ENCODE measurements around the gene FAM193B. TPM values are rescaled to one million over a fixed set of nuclear protein-coding genes. Genes with fewer than 3 reads are reported as not detected.

FAM193B gene
- total and polyA plus RNA-seq, 2 donors (not counting 1 experiment from before 2014, with no cell fraction given) = 227 to 301 TPM

DNA sequence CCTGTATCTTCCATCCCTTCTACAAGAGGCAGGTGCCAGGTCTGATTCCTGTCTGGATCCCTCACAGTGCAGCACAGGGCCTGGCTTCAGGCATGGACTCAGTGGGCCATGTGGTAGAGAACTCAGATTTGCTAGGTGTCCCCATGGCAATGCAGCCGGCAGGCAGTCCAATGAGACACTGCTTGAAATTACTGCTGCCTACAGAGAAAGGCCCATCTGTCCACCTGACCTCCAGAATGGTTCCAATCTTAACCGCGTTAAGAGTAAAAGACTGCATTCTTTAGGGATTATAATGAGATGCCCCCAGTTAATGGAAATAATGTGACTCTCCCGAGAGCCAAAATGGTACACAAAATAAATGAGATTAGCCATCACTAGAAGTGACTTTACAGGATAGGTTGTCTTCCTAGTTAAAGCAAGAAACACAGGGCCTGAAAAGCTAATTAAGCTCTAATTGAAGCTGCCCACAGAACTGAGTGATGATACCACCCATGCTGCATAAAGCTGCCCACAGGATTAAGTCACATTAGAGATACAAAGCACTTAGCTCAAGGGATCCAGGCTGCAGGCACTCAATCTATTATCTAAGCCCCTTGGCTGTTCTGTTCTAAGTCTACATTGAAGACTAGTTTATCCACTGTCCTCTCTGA lies 11.4 kb downstream of the FAM193B start:
- DNase-seq = no peak
- no peak overlapping the region for H3K4me3 ChIP-seq (ENCODE audit: control extremely low read depth in 1 of 5, extremely low read depth in 1 of 5, insufficient read depth in 1 of 5, low read depth in 2 of 5, low read length in 4 of 5)
- no peak overlapping the region for H3K4me2 ChIP-seq (replicated peaks; ENCODE audit: low read depth, low read length, poor library complexity, severe bottlenecking)
- peaks cover 0 to 26% of the 10 kb centered on the region in 2 experiments for H3K36me3 ChIP-seq (replicated peaks in 1 of 2; ENCODE audit: control extremely low read depth in 1 of 2, control insufficient read depth in 1 of 2, extremely low read depth in 1 of 2, insufficient read depth in 2 of 2, low read length in 1 of 2)
- TF ChIP-seq EZH2 (IDR thresholded peaks at IDR 0.05; ENCODE audit: borderline replicate concordance, insufficient read depth, low read depth, low read length, poor library complexity, severe bottlenecking) = no peak
- TF ChIP-seq, protein P1, sequence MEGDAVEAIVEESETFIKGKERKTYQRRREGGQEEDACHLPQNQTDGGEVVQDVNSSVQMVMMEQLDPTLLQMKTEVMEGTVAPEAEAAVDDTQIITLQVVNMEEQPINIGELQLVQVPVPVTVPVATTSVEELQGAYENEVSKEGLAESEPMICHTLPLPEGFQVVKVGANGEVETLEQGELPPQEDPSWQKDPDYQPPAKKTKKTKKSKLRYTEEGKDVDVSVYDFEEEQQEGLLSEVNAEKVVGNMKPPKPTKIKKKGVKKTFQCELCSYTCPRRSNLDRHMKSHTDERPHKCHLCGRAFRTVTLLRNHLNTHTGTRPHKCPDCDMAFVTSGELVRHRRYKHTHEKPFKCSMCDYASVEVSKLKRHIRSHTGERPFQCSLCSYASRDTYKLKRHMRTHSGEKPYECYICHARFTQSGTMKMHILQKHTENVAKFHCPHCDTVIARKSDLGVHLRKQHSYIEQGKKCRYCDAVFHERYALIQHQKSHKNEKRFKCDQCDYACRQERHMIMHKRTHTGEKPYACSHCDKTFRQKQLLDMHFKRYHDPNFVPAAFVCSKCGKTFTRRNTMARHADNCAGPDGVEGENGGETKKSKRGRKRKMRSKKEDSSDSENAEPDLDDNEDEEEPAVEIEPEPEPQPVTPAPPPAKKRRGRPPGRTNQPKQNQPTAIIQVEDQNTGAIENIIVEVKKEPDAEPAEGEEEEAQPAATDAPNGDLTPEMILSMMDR (IDR thresholded peaks at IDR 0.05) = no peak
- H4K20me1 ChIP-seq (ENCODE audit: control insufficient read depth, insufficient read depth, low read length, poor library complexity, severe bottlenecking) = peaks cover 70% of the 10 kb centered on the region
- no CpG with 5 or more reads among the region's 4 CpGs for WGBS (ENCODE audit: insufficient coverage)
- no peaks in the 10 kb centered on the region for H3K9me3 ChIP-seq (ENCODE audit: control extremely low read depth in 1 of 3, control insufficient read depth in 2 of 3, insufficient read depth in 1 of 3, low read length in 2 of 3)
- POLR2A ChIA-PET = no interaction called here
- peaks cover 74% of the 10 kb centered on the region for H3K79me2 ChIP-seq (ENCODE audit: control insufficient read depth, insufficient read depth, low read length)
- H3K27ac Mint-ChIP-seq = no peak overlapping the region
- no peaks in the 10 kb centered on the region for H3K27me3 ChIP-seq (replicated peaks in 1 of 4; ENCODE audit: control extremely low read depth in 1 of 4, control insufficient read depth in 3 of 4, insufficient read depth in 4 of 4, low read length in 3 of 4)
- H2AFZ ChIP-seq (ENCODE audit: insufficient read depth, low read depth, low read length, poor library complexity, severe bottlenecking) = no peak overlapping the region
- no peak overlapping the region for H3K4me3 Mint-ChIP-seq
- no peaks in the 10 kb centered on the region for H3K9me3 Mint-ChIP-seq (ENCODE audit: insufficient read depth)
- CTCF ChIA-PET = no interaction called here
- no peak overlapping the region for H3K9ac ChIP-seq (ENCODE audit: low read length)
- H3K4me1 Mint-ChIP-seq = peaks cover 5% of the 10 kb centered on the region
- intact Hi-C loops (cut with micrococcal nuclease) = no loop called here
- ATAC-seq (ENCODE audit: low read depth) = no peak
- no peaks in the 10 kb centered on the region for H3K27me3 Mint-ChIP-seq
- no peaks in the 10 kb centered on the region for H3K4me1 ChIP-seq (ENCODE audit: control insufficient read depth in 2 of 2, insufficient read depth in 2 of 2, low read length in 2 of 2)
- no peak overlapping the region for H3K27ac ChIP-seq (ENCODE audit: low read length in 2 of 2)

DNA sequence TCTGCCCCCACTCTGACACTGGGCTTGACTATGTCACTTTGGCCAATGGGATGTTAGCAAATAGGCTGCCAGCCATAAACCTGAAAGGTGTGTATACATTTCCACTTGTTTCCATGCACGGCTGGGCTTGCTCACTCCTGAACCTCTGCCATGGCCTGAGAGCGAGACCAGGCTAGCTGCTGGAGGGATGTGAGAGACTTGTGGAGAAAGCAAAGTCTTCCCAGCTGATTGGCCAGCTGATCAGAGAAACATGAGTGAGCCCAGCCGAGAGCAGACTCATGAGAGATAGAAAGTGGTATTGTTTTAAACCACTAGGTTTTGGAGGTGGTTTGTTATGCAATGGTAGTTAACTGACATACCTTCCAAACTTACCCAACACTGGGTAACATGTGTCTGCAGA lies 13.9 kb downstream of the FAM193B start:
- H3K27me3 ChIP-seq (replicated peaks in 1 of 4; ENCODE audit: control extremely low read depth in 1 of 4, control insufficient read depth in 3 of 4, insufficient read depth in 4 of 4, low read length in 3 of 4) = no peaks in the 10 kb centered on the region
- WGBS (ENCODE audit: insufficient coverage) = 100% methylated on average over 2 of the region's 3 CpGs
- intact Hi-C loops (cut with micrococcal nuclease) = no loop called here
- H3K27ac ChIP-seq (ENCODE audit: low read length in 2 of 2) = no peak overlapping the region
- ChIA-PET CTCF (interaction anchor here (0.6 kb wide), 1 partner anchor 124 kb away, joined by 3 read pairs; no protein-coding TSS in a partner anchor), POLR2A (no interaction called here)
- Mint-ChIP-seq H3K27ac (no peak overlapping the region), H3K9me3 (ENCODE audit: insufficient read depth) (no peaks in the 10 kb centered on the region), H3K4me3 (no peak overlapping the region), H3K27me3 (no peaks in the 10 kb centered on the region), H3K4me1 (peaks cover 1% of the 10 kb centered on the region)
- no peaks in the 10 kb centered on the region for H3K9me3 ChIP-seq (ENCODE audit: control extremely low read depth in 1 of 3, control insufficient read depth in 2 of 3, insufficient read depth in 1 of 3, low read length in 2 of 3)
- DNase-seq (no peak), ATAC-seq (ENCODE audit: low read depth) (no peak)
- TF ChIP-seq, protein P1 (IDR thresholded peaks at IDR 0.05) = no peak
- no peak for TF ChIP-seq EZH2 (IDR thresholded peaks at IDR 0.05; ENCODE audit: borderline replicate concordance, insufficient read depth, low read depth, low read length, poor library complexity, severe bottlenecking)
- no peak overlapping the region for H3K4me2 ChIP-seq (replicated peaks; ENCODE audit: low read depth, low read length, poor library complexity, severe bottlenecking)
- H2AFZ ChIP-seq (ENCODE audit: insufficient read depth, low read depth, low read length, poor library complexity, severe bottlenecking) = no peak overlapping the region
- H3K79me2 ChIP-seq (ENCODE audit: control insufficient read depth, insufficient read depth, low read length) = peaks cover 67% of the 10 kb centered on the region
- no peak overlapping the region for H3K4me3 ChIP-seq (ENCODE audit: control extremely low read depth in 1 of 5, extremely low read depth in 1 of 5, insufficient read depth in 1 of 5, low read depth in 2 of 5, low read length in 4 of 5)
- H3K9ac ChIP-seq (ENCODE audit: low read length) = no peak overlapping the region
- H4K20me1 ChIP-seq (ENCODE audit: control insufficient read depth, insufficient read depth, low read length, poor library complexity, severe bottlenecking) = peaks cover 71% of the 10 kb centered on the region
- no peaks in the 10 kb centered on the region for H3K4me1 ChIP-seq (ENCODE audit: control insufficient read depth in 2 of 2, insufficient read depth in 2 of 2, low read length in 2 of 2)
- peaks cover 0 to 42% of the 10 kb centered on the region in 2 experiments for H3K36me3 ChIP-seq (replicated peaks in 1 of 2; ENCODE audit: control extremely low read depth in 1 of 2, control insufficient read depth in 1 of 2, extremely low read depth in 1 of 2, insufficient read depth in 2 of 2, low read length in 1 of 2)
